ENCODE data around the gene EHF.
A peak's percentile ranks its signal among the peaks of the same experiment; 100 is the strongest.
"Not testable (repeated sequence)": the region's sequence is repeated elsewhere in the genome, so short reads cannot be mapped to it uniquely, and the experiment has no call there.

Gene EHF

DNA sequence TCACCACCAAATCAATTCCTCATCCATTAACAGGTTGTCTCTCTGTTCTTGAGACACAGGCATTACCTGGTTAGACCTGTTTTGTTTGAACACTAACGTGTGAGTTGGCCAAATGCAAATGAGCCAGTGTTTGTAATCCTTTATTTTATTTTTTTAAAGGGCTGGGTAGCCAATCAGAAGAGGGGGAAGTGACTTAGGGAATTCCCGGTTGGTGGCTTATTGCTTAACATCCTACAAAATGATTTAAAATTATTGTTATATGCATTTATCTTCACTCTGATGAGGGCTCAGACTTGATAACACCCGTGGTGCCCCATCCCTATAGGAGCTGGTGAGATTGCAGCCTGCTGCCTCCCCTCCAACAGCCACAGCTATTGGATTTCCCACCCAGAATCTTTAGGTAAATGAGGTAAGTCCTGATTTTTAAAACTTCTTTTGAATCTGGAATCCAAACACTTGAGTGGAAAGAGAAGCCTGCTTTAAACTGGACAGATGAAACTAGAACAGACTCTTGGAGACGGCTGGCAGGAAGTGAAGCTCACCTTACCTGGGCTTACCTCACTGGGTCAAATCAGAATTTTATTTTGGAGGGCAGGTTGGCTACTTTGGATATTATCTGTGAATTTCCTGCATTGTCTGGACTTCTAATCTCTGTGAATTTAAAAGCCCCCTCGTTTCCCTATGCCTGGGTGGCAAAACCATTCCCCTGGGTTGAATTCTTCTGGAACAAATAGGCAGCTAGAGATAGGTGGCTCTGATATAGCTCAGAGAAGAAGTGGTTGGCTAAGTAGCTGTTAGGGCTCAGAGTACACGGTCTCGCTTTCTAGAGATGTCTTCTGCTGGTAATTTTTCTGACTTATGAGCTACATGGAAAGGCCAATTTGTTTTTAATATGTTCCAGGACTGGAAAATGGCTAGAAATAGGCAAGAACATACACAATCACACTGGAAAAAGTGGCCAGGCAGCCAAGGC, at the start of gene EHF:
TSS of gene EHF (plus strand) at position 274 of the 973 bp plus-strand sequence. CDS start 21,538 bp downstream, outside the sequence.
- no peak for DNase-seq

DNA sequence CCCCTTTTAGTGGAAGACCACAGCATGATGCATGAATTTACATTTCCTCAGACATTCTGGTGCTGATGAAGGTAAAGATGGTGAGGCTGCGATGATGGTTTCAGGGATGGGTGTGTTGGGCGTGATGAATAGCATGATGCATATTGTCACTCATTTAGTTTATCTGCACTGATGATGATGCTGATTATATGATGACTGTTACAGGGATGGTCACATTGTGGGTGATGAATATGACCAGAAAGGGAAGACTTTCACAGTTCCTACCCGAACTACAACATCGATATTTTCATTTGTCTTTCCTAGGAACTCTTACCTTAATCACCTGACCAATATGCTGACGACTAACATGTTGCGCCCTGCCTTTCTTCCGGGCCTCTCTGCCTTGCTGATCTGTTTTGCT, 47.4 kb upstream of the EHF start:
- DNase-seq: no peak

DNA sequence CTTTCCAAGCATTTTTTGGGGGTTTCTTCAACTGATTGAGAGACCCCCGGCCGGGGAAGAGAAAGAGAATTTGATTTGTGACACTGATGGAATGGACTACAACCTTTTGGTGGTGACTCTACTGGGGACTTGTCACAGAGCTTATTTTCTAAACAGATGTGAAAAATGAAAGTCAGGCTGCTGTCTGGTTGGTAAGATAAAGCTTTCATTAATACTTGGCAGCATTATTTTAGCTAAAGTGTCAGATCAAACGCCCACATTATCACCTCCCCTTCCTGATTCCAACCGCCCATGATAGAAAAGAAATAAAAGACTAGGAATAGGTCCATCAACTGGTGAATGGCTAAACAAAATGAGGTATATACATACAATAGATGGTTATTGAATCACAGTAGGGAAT, 45.6 kb upstream of the EHF start:
- DNase-seq: no peak

DNA sequence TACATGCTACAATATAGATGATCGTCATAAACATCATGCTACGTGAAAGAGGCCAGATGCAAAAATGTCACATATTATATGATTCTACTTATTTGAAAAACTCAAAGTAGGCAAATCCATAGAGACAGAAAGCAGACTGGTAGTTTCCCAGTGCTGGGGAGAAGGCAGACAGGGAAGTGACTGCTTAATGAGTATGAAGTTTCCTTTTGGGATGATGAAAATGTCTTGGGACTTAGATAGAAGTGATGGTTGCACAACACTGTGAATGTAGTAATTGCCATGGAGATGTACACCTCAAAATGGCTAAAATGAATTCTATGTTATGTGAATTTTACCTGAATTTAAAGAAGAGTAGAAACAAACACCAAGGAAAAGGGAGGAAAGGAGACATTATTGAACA, 45.2 kb upstream of the EHF start:
- no peak for DNase-seq

DNA sequence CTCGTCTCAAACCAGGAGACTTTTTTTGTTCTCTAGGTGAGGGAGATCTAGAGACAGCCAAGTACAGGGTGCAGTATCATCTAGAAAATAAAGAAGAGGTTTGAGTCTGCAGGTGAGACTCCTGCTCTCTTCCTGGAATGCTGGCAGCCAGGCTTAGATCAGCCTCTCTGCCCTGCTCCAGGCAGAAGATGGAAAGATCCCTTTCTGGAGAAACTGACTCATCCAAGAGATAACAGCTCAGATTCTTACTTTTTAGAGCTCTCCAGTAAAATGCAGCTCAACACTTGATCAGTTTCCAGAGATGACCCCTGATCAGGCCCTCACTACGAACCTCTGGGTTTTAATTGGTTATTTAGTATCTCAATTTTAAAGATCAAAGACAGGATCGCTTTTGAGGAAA, 44.6 kb upstream of the EHF start:
- no peak for DNase-seq

DNA sequence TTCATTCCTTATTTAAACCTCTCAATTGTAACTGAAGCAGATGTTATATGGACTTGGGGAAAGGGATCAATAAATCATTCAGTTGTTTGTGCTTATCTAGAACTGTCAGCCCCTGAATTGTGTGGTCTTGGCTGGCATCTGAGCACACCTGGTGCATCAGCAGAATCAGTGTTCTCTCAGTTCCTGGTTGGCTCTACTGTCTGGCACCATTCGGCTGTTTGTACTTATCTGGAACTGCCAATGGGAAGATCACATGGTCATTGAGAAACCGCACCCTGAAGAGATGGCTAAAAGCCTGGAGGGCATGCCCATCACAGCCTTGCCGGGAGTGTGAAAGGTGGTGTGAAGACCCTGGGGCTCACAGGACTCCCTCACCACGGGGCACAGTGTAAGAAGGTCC, 37.1 kb upstream of the EHF start:
- DNase-seq: no peak

DNA sequence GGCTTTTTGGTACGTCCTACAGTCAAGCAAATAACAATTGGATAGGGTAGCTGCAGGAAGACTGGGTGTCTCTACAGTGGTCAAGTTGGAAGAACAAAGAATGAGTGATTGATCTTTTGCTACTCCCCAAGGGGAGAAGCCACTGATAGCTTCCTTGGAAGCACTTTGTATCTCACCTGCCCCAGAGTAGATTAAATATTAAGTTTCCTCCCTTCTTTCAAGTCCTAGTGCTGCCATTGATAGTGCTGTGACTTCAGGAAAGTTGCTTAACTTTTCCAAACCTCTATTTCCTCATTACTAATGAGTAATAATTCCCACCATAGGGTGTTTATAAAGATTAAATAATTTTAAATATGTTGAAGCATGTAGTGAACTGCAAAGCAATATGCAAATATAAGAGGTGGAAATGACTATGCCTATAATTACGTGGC, 35.6 kb upstream of the EHF start:
- DNase-seq: no peak

DNA sequence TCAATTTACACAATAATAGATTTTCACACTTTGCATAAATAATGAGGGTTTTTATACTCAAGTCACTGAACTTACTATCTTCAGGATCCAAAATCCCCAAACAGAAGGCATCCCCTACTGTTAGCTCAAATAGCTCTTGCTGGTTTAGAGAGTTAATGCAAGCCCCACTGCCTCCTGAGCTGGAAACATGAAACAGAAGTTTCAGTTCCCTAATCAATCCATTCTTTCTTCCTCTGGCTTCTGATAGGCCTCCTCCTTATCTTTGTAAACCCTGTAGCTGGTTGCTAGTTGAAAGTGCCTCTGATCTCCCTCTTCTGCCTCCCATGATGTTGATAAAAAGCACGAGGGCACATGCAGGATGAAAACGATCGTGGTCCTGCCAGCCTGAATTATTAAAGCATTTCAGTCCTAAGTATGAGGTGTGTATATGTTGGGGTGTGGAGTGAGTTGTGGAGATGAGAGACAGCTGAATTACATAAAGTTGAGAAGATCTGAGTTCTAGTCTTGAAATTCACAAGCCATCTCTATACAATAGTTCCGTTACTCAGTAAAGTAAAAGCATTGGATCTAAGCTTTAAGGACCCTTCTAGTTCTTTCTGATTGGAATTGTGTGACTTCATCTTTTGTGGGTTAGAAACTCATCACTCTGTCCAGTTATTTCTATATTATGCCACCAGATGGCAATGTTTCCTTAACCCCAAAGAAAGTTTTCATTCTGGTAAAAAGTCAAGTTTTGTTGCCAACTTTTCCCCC, 35.0 kb upstream of the EHF start:
- peak; percentile 5 for DNase-seq

DNA sequence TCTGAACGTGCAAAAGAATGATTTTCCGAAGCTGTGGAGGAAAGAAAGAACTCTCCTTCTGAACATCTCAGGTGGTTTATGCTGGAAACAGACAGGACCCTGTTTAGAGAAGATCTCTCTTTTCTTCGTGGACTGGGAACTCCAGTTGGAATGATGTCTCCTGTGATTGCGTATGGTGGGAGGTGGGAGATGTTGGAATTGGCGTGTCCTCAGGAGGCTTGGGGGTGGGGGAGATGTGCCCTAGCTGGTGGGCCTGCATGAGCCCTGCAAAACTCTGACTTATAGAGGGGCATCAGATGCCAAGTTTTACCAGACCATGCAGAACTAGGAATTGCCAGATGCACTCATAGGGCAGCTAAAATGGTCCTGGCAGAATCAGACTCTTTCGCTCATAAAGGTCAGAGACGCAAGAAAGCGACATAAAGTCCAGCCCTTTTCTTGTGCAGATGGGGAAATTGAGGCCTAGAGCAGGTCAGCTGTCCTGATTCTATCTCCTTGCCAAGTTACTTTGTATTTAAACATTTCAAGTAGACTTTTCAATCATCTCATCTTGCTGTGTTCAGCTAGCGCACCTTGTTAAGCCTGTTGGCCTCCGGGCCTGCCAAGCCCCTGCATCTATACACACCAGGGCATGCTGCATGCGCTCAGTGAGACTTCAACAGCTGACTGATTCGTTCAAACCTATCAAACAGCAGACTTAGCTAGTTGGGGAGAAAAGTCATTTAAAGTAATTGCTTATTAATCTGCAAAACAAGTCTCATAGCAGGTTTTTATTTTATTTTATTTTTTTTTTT, 34.2 kb upstream of the EHF start:
- DNase-seq: no peak

DNA sequence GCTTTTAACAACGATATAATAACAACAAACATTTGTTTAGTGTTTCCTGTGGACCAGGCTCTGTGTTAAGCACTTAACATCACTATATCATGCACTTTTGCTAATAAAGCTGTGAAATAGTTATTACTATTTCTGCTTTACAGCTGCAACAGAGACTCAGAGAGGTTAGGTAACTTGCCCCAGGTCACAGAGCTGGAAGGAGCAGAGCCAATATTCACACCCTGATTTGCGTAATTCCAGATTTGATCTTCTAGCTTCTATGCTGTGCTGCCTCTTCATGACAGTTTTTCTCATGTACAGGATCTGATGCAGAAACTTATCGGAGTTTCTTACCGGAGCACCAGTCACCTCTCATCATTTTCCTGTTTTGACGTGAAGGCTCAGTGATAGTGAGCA, 33.6 kb upstream of the EHF start:
- DNase-seq: no peak

DNA sequence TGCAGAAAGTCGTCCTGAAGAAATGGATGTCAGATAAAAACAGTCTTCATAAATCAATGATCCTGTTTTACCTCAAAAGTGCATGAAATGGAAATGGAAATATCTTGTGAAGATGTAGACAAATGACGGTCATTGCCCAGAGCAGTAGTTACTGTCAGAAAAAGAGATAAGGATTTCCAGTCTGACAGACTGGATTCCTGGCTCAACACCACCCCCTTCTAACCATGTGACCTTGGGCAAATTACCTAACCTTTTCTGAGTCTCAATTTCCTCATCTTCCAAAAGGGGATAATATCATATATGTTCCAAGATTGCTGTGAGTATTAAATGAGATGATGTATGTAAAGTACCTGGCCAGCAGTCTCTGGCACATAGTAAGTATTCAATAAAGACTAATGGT, 32.9 kb upstream of the EHF start:
- DNase-seq: no peak

DNA sequence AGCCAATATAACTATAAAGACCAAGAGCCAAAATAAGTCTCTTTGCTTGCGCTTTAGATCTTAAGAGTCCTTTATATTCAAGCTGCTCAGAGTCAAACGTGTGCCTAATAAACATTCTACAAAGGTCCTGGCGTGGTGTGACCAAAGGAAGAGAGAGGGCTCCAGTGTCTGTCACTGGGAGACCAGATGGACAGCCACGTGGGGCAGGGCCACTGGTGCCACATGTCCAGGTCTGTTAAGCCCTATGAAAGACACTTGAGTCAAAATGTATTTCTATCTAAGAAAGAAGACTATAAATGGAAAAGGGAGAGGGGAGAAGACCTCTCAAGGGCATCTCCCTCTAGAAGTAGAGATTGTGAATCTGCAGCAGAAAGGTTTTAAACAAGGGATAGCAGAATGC, 32.2 kb upstream of the EHF start:
- no peak for DNase-seq

DNA sequence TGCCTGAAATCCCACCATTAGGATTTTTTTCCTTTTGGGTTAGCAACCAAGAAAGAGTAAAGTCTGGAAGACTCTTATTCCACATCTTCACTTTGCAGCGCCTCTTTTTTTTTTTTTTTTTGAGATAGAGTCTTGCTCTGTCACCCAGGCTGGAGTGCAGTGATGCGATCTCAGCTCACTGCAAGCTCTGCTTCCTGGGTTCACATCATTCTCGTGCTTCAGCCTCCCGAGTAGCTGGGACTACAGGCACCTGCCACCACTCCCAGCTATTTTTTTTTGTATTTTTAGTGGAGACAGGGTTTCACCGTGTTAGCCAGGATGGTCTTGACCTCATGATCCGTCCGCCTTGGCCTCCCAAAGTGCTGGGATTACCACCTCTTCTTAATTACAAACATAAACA, 31.7 kb upstream of the EHF start:
- DNase-seq: not testable (repeated sequence)

DNA sequence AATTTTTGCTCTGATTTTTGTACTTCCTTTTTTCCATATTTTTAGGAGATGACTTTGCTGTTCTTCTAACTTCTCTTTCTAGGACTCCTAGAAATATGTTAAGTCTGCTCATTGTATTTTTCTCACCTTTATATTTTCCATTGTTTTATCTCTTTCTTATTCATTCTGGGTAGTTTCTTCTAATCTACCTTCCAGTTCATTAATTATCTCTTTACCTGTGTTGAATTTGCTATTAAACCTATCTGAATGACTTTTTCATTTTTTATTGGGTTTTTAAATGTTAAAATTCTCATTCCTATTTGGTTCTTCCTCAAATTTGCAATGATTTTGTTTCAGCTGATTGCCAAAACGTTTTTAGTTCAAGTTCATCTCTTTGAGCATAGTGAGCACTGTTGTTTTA, 27.8 kb upstream of the EHF start:
- DNase-seq: no peak

DNA sequence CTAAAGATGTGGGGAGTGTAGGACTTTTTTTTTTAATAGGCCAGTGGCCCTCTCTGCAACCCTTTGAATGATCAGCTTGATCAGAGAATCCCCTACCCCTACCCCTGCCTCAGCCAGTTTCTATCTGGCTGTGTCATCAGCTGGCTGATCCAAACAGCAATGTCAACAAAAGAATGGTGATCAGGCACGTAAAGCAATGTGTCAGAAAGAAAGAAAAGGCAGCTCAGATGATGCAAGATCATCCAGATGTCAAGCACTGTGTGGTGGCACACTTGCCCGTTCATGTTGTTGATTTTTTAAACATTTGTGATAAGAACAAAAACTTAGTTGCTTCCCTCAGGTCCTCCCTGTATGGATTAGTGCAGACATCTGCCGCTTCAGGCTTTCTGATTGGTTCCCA, 26.3 kb upstream of the EHF start:
- no peak for DNase-seq

DNA sequence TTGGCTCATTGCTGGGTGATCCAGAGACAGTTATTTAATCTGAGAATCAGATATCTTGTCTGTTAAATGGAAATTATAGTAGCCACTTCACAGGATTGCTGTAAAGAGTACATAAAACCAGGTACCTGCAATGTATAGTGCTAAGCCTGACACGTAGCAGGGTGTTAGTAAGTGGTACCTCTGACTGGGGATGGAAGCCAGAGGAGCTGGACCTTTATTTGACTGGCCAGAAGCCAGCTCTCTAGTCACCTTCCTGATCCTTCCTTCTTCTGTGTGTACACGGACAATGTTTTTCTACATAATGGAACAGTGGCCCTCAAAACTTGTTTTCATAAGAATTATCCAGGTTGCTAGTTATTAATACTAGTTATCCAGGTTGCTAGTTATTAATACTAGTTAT, 25.5 kb upstream of the EHF start:
- no peak for DNase-seq

DNA sequence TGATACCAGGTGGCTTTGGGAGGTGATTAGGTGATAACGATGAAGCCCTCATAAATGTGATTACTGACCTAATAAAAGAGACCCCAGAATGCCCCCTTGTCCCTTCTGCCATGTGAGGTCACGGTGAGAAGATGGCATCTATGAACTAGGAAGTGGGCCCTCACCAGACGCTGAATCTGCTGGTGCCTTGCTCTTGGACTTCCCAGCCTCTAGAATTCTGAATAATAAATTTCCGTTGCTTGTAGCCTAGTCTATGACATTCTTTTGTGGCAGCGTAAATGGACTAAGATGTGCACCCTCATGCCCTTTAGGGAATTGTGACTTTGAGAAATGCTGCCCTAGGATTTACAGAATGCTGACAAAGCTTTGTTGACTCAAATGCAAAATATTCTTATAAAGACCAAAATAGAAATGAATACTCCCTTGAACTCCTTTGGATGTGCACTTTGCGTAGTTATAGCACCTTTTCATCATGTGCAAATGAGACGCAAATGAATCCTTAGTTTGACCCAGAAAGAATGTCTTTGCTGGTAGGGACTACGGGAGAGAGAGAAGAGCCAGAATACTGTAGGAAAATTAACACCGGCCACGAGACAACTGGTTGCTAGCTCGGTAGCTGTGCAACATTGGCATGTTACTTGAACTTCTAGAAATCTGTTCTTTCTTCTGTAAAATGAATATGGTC, 24.8 kb upstream of the EHF start:
- DNase-seq: no peak

DNA sequence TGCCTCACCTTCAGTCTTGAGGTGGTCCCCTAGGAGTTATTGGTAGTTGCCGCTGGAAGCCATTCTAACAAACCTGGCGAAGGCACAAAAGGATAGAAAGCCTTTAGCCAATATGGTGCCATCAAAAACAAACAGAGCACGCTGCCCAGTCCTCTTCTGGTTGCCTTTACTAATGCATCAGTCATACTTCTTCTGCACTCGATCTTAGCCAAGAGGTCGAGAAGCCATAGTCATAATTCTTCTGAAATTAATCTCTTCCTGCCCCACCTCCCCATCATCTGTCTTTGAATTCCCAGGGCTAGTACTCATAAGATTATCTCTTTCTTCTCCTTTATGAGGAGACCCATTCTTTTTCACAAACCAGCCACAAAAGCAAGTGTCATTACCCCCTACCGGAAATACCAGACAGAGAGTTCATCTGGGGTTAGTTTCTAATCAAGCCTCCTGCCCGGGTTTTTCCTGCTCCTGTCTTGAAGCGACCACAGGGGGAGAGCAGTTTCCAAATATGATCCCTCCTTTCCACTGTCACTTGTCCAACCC, 21.4 kb upstream of the EHF start:
- DNase-seq: no peak

DNA sequence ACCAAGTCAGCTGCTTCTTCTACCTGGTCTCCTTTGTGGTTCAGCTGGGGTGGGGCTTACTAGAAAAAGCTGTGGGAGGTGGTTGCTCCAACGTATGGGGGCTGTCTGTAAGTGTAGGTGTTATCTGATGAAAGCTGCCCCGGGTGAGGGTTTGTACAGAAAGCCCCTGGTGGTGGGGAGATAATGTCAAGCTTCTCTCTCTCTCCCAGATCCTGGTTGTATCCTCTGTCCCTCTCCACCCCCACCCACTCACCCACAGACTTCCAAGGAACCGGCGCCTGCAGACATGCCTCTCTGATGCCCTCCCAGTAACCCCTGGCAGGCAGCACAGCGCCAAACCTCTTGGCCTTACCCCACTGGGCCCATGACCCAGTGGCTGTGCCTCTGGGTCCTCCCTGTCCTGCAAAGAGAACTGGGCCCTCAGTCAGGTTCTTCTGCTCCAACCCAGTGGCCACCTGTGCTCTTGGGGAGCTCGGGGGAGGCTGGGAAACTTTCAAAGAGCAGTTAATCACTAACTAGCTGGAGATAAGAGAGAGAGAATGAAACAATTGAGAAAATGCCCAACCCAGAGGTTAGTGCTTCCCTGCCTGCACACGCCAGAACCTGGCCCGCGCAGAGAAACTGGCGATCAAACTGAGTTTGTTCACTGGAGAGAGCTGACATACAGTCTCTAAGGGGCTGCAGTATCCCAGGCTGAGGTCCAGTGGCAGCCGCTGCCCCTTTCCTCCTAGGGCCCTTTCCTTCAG, 20.4 kb upstream of the EHF start:
- no peak for DNase-seq

DNA sequence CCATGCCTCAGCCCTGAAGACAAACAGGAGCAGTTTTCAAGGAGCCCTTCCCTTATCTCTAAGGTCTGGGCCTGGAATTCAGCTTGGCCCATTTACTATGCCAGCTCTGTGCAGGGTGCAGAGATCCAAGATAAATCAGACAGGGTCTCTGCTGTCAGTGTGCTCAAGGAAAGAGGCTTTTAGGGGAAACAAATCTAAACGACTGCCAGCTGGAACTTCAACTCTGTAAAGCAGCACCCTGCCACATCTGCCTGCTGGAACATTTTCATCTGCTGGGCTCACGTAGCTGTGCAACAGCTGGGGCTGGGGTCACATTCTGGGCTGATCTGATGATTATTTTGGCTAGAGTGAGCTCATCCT, 19.8 kb upstream of the EHF start:
- no peak for DNase-seq

DNA sequence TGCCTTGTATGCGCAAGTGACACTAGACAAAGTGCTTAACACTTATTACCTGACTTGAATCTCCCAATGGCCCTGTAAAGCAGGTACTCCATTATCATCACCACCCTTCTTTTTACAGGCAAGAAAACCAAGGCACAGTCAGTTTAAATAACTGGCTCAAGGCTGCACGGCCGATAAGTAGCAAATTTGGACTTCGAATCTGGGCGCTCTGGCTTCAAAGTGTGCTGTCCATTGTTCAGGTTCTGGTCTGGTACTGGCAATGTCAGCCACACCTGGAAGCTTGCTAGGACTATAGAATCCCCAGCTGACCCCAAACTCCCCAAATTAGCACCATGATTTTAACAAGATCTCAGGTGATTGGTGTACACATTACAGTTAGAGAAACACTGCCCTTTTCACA, 19.3 kb upstream of the EHF start:
- no peak for DNase-seq

DNA sequence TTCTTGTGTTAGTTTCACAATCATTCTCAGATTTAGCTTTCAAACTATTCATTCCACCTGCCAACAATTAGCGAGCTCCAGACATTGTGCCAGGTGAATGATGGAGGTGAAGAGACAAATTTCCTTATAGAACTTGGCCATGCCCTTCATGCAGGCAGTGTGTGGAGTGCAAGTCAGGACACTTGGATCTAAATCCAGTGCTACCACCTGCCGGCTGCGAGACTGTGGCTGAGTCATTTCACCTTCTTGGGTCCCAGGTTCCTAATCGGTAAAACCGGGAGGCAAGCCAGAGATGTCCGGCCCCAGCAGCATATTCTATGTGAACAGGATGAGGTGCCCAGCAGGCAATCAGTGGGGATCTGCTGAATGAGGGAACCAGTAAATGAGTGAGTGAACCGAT, 18.6 kb upstream of the EHF start:
- DNase-seq: no peak

Data from NCI-H1694 (cell line).